GM18517 (cell line): ENCODE data around the gene KRTAP10-4.

Experiments used
- ATAC-seq: cut with Tn5 transposase; IDR thresholded peaks from one replicate; pipeline ENCODE4 v1.9.1; 2021; ENCODE audit warnings: mild to moderate bottlenecking, moderate library complexity; ENCODE audit not compliant: unreplicated experiment

Gene KRTAP10-4

GRCh38 chr21:44614961-44615391 is 41.4 kb downstream of the KRTAP10-4 start:
- ATAC-seq, result no peak

- ATAC-seq, result no peak
These were observed 41.9 kb downstream of the KRTAP10-4 start for GRCh38 chr21:44615466-44615865.

- ATAC-seq, result no peak
These were observed 42.5 kb downstream of the KRTAP10-4 start for GRCh38 chr21:44615911-44616590.

GRCh38 chr21:44616591-44616926 is 43.0 kb downstream of the KRTAP10-4 start:
- no peak for ATAC-seq

- no peak for ATAC-seq
These were observed 43.6 kb downstream of the KRTAP10-4 start for GRCh38 chr21:44617071-44617501.

GRCh38 chr21:44618504-44618903 is 45.0 kb downstream of the KRTAP10-4 start:
- ATAC-seq, result no peak

GRCh38 chr21:44618909-44619308 is 45.4 kb downstream of the KRTAP10-4 start:
- ATAC-seq, result no peak

GRCh38 chr21:44619886-44620285 is 46.4 kb downstream of the KRTAP10-4 start:
- ATAC-seq, result no peak

GRCh38 chr21:44623575-44623974 is 50.0 kb downstream of the KRTAP10-4 start:
- no peak for ATAC-seq
